ENCODE measurements around the gene CDK5RAP1.

The CDK5RAP1 gene

DNA sequence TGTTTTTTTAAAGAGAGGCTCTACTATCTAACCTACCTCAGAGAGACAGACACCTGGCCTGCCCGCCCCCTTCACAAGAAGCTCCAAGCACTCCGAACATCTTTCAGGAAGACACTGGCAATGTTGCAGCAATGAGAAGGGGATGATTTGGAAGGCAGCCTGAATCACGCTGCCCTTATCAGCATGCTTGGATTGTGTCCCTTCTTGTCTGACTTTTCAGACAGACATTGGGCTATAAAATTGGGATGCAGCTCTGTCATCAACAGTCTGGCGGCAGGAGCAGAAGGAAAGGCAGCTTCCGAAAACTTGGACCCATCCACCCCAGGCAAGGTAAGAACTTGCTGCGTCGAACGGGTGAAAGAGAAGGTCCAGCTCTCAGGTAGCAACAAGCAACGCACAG lies 56.0 kb downstream of the CDK5RAP1 start:
- Histone ChIP-seq H3K9ac (ENCODE audit: low read length) (no peak overlapping the region), H3K27ac (ENCODE audit: low read depth, low read length, poor library complexity, severe bottlenecking) (no peak overlapping the region), H3K4me2 (ENCODE audit: low read length) (no peak overlapping the region)

DNA sequence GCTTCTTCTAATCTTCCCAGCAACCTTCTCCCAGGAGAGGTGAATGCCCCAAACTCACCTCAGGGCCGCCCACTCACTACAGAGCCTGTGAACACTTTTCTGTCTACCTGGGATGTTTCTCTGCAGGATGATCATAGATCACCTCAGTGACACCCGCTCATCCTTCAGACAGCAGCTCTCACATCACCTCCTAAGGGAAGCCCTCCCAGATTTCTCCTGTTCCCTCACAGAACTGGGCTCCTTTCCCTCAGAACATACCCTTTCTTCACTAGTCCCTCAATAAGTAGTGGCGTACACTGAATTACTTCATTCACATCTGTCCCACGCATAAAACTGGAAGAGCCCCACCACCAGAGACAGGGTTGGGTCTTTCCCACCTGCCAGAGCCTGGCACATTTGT lies 57.8 kb downstream of the CDK5RAP1 start:
- H3K4me2 ChIP-seq (ENCODE audit: low read length), result no peak overlapping the region
- H3K27me3 ChIP-seq (ENCODE audit: insufficient read depth, low read length), result no peaks in the 10 kb centered on the region
- H2AFZ ChIP-seq (ENCODE audit: low read length), result no peak overlapping the region
- no peaks in the 10 kb centered on the region for H4K20me1 ChIP-seq (ENCODE audit: insufficient read depth, low read length)
- H3K36me3 ChIP-seq (ENCODE audit: insufficient read depth, low read length), result no peaks in the 10 kb centered on the region
- H3K9ac ChIP-seq (ENCODE audit: low read length), result no peak overlapping the region
- H3K9me3 ChIP-seq (ENCODE audit: low read length), result no peaks in the 10 kb centered on the region
- H3K79me2 ChIP-seq (ENCODE audit: insufficient read depth, low read length), result no peaks in the 10 kb centered on the region
- H3K4me1 ChIP-seq (ENCODE audit: insufficient read depth, low read length, severe bottlenecking), result peaks cover 8% of the 10 kb centered on the region
- no peaks in the 10 kb centered on the region for H3F3A ChIP-seq (ENCODE audit: insufficient read depth, low read length)
- H3K27ac ChIP-seq (ENCODE audit: low read depth, low read length, poor library complexity, severe bottlenecking), result no peak overlapping the region
- H3K4me3 ChIP-seq (ENCODE audit: low read depth, low read length, poor library complexity, severe bottlenecking), result no peak overlapping the region
- TF ChIP-seq EZH2 (IDR thresholded peaks at IDR 0.05; ENCODE audit: borderline replicate concordance, low read length) (no peak), CTCF (IDR thresholded peaks at IDR 0.05; ENCODE audit: low read length) (no peak)
- H3K9me2 ChIP-seq (ENCODE audit: low read depth, low read length), result no peaks in the 10 kb centered on the region

More for the DNA sequence above, 56.0 kb downstream of the CDK5RAP1 start:
- Histone ChIP-seq H3K36me3 (ENCODE audit: insufficient read depth, low read length) (no peaks in the 10 kb centered on the region), H3K9me3 (ENCODE audit: low read length) (no peaks in the 10 kb centered on the region), H3F3A (ENCODE audit: insufficient read depth, low read length) (no peaks in the 10 kb centered on the region), H3K79me2 (ENCODE audit: insufficient read depth, low read length) (no peaks in the 10 kb centered on the region), H3K4me3 (ENCODE audit: low read depth, low read length, poor library complexity, severe bottlenecking) (no peak overlapping the region), H2AFZ (ENCODE audit: low read length) (no peak overlapping the region), H4K20me1 (ENCODE audit: insufficient read depth, low read length) (no peaks in the 10 kb centered on the region), H3K4me1 (ENCODE audit: insufficient read depth, low read length, severe bottlenecking) (peaks cover 8% of the 10 kb centered on the region), H3K27me3 (ENCODE audit: insufficient read depth, low read length) (no peaks in the 10 kb centered on the region), H3K9me2 (ENCODE audit: low read depth, low read length) (no peaks in the 10 kb centered on the region)
- TF ChIP-seq CTCF (IDR thresholded peaks at IDR 0.05; ENCODE audit: low read length), result no peak
- TF ChIP-seq EZH2 (IDR thresholded peaks at IDR 0.05; ENCODE audit: borderline replicate concordance, low read length), result no peak

DNA sequence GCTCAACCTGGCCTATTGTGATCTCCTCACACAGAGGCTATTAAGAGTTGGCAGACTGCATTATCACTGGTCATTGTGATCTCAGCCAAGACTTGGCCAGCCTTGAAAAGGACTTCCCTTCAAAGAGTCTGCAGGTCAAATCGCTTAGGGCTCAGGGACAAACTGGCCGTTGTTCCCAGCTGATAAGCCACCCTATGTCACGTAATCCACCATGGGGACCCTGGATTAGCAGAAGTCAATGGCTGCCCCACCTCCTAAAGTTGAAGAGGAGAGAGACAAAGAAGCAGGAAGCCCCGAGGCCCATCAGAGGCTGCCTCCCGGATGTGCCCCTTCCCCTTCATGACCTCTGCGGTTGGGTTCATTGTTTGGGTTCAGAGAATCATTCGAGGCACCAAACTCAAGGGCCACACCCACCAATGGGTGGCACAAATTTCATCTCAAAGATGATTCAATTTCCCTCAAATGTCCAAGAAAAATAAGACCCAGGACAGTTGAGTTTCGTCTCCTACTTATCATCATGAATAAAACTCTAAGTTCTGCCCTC lies 61.7 kb downstream of the CDK5RAP1 start:
- Histone ChIP-seq H2AFZ (ENCODE audit: low read length) (no peak overlapping the region), H3K79me2 (ENCODE audit: insufficient read depth, low read length) (no peaks in the 10 kb centered on the region), H3K36me3 (ENCODE audit: insufficient read depth, low read length) (no peaks in the 10 kb centered on the region), H3K9me2 (ENCODE audit: low read depth, low read length) (no peaks in the 10 kb centered on the region), H3K4me1 (ENCODE audit: insufficient read depth, low read length, severe bottlenecking) (peaks cover 2% of the 10 kb centered on the region), H3K27ac (ENCODE audit: low read depth, low read length, poor library complexity, severe bottlenecking) (no peak overlapping the region), H4K20me1 (ENCODE audit: insufficient read depth, low read length) (no peaks in the 10 kb centered on the region), H3F3A (ENCODE audit: insufficient read depth, low read length) (no peaks in the 10 kb centered on the region), H3K4me3 (ENCODE audit: low read depth, low read length, poor library complexity, severe bottlenecking) (no peak overlapping the region), H3K4me2 (ENCODE audit: low read length) (no peak overlapping the region), H3K9ac (ENCODE audit: low read length) (no peak overlapping the region), H3K9me3 (ENCODE audit: low read length) (no peaks in the 10 kb centered on the region), H3K27me3 (ENCODE audit: insufficient read depth, low read length) (no peaks in the 10 kb centered on the region)
- TF ChIP-seq CTCF (IDR thresholded peaks at IDR 0.05; ENCODE audit: low read length) (no peak), EZH2 (IDR thresholded peaks at IDR 0.05; ENCODE audit: borderline replicate concordance, low read length) (no peak)
